ENCODE results near the gene OCIAD2. TPM values are rescaled to one million over a fixed set of nuclear protein-coding genes. Genes with fewer than 3 reads are reported as not detected.
A peak's percentile ranks its signal among the peaks of the same experiment; 100 is the strongest.

Gene OCIAD2
- polyA plus RNA-seq, 1 experiment = 34.2 TPM

GRCh38 chr4:48908687-48909086, 2.1 kb upstream of the OCIAD2 start:
- H3K27me3 ChIP-seq (ENCODE audit: control insufficient read depth, insufficient read depth, low read length) = no peaks in the 10 kb centered on the region
- CTCF ChIA-PET = interaction anchor here (1.0 kb wide), 1 partner anchor 95 kb away, joined by 3 read pairs; no protein-coding TSS in a partner anchor
- no peak for TF ChIP-seq CTCF (IDR thresholded peaks at IDR 0.05; ENCODE audit: insufficient read depth, low read depth, low read length)
- 0 out of 2 replicates have a peak, but pooled peaks cover 1% of the 10 kb centered on the region for H3K36me3 ChIP-seq (ENCODE audit: control insufficient read depth, insufficient read depth, low read length)
- POLR2A ChIA-PET = no interaction called here
- no peak for DNase-seq (ENCODE audit: low read depth)
- H3K4me3 ChIP-seq (ENCODE audit: low read depth, low read length) = no peak overlapping the region

GRCh38 chr4:48907706-48908477, 1.3 kb upstream of the OCIAD2 start:
- CTCF ChIA-PET = interaction anchor here (1.0 kb wide), 1 partner anchor 94 kb away, joined by 3 read pairs; no protein-coding TSS in a partner anchor
- POLR2A ChIA-PET = no interaction called here

GRCh38 chr4:48905363-48906015, 1.1 kb downstream of the OCIAD2 start:
- peak; percentile 25; the same call in 1 of the 2 replicates for TF ChIP-seq CTCF (IDR thresholded peaks at IDR 0.05; ENCODE audit: insufficient read depth, low read depth, low read length)

More at GRCh38 chr4:48907706-48908477, 1.3 kb upstream of the OCIAD2 start:
- DNase-seq (ENCODE audit: low read depth) = no peak
- no peaks in the 10 kb centered on the region for H3K27me3 ChIP-seq (ENCODE audit: control insufficient read depth, insufficient read depth, low read length)
- TF ChIP-seq CTCF (IDR thresholded peaks at IDR 0.05; ENCODE audit: insufficient read depth, low read depth, low read length) = no peak
- H3K36me3 ChIP-seq (ENCODE audit: control insufficient read depth, insufficient read depth, low read length) = 0 out of 2 replicates have a peak, but pooled peaks cover 1% of the 10 kb centered on the region
- H3K4me3 ChIP-seq (ENCODE audit: low read depth, low read length) = no peak overlapping the region

GRCh38 chr4:48904541-48905142, 1.9 kb downstream of the OCIAD2 start:
- DNase-seq (ENCODE audit: low read depth) = no peak
- ChIA-PET POLR2A (no interaction called here), CTCF (interaction anchor here (0.8 kb wide), 1 partner anchor 301 kb away, joined by 4 read pairs; no protein-coding TSS in a partner anchor)

More at GRCh38 chr4:48905363-48906015, 1.1 kb downstream of the OCIAD2 start:
- DNase-seq (ENCODE audit: low read depth) = no peak
- Histone ChIP-seq H3K27me3 (ENCODE audit: control insufficient read depth, insufficient read depth, low read length) (no peaks in the 10 kb centered on the region), H3K36me3 (ENCODE audit: control insufficient read depth, insufficient read depth, low read length) (peaks cover 7% of the 10 kb centered on the region; the same call in 1 of the 2 replicates), H3K4me3 (ENCODE audit: low read depth, low read length) (no peak overlapping the region)
- POLR2A ChIA-PET = interaction anchor here (0.6 kb wide), 1 partner anchor 12 kb away, joined by 4 read pairs; no protein-coding TSS in a partner anchor
- CTCF ChIA-PET = interaction anchor here (0.8 kb wide), 1 partner anchor 302 kb away, joined by 4 read pairs; no protein-coding TSS in a partner anchor

More at GRCh38 chr4:48904541-48905142, 1.9 kb downstream of the OCIAD2 start:
- H3K27me3 ChIP-seq (ENCODE audit: control insufficient read depth, insufficient read depth, low read length) = no peaks in the 10 kb centered on the region
- H3K36me3 ChIP-seq (ENCODE audit: control insufficient read depth, insufficient read depth, low read length) = peaks cover 7% of the 10 kb centered on the region; the same call in 1 of the 2 replicates
- TF ChIP-seq CTCF (IDR thresholded peaks at IDR 0.05; ENCODE audit: insufficient read depth, low read depth, low read length) = no peak
- no peak overlapping the region for H3K4me3 ChIP-seq (ENCODE audit: low read depth, low read length)
